Measurements from ENCODE around the gene ITPRIP.

DNA sequence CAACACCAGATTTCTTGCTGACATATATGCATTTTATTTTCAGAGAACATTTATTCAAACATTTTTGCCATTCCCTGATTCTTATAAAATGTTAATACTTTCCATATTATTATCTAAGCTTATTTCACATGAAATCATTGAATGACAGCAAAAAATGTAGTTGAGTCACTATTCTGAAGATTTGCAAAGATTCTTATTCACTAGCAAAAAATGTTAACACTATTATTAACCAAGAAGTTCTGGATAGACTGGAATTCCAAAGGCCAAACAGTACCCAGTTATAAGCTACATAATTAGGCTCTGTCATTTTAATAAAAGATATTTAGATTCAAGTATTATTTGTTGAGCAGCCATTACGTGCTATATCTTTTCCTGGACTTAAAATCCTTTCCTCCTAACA, 65.0 kb downstream of the ITPRIP start:
- no peak for TF ChIP-seq RARB (CRISPR knock-in tag; IDR thresholded peaks at IDR 0.05)
- TF ChIP-seq, protein P1, sequence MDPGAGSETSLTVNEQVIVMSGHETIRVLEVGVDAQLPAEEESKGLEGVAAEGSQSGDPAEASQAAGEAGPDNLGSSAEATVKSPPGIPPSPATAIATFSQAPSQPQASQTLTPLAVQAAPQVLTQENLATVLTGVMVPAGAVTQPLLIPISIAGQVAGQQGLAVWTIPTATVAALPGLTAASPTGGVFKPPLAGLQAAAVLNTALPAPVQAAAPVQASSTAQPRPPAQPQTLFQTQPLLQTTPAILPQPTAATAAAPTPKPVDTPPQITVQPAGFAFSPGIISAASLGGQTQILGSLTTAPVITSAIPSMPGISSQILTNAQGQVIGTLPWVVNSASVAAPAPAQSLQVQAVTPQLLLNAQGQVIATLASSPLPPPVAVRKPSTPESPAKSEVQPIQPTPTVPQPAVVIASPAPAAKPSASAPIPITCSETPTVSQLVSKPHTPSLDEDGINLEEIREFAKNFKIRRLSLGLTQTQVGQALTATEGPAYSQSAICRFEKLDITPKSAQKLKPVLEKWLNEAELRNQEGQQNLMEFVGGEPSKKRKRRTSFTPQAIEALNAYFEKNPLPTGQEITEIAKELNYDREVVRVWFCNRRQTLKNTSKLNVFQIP (CRISPR knock-in tag; IDR thresholded peaks at IDR 0.05; ENCODE audit: borderline replicate concordance, low read depth) = no peak
- TF ChIP-seq ZFP3 (CRISPR knock-in tag; IDR thresholded peaks at IDR 0.05) = no peak
- TF ChIP-seq, protein P2, sequence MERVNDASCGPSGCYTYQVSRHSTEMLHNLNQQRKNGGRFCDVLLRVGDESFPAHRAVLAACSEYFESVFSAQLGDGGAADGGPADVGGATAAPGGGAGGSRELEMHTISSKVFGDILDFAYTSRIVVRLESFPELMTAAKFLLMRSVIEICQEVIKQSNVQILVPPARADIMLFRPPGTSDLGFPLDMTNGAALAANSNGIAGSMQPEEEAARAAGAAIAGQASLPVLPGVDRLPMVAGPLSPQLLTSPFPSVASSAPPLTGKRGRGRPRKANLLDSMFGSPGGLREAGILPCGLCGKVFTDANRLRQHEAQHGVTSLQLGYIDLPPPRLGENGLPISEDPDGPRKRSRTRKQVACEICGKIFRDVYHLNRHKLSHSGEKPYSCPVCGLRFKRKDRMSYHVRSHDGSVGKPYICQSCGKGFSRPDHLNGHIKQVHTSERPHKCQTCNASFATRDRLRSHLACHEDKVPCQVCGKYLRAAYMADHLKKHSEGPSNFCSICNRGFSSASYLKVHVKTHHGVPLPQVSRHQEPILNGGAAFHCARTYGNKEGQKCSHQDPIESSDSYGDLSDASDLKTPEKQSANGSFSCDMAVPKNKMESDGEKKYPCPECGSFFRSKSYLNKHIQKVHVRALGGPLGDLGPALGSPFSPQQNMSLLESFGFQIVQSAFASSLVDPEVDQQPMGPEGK (CRISPR knock-in tag; IDR thresholded peaks at IDR 0.05; ENCODE audit: borderline replicate concordance) = no peak
- no peak for TF ChIP-seq ZNF8 (CRISPR knock-in tag; IDR thresholded peaks at IDR 0.05)
- TF ChIP-seq BACH2 (CRISPR knock-in tag; IDR thresholded peaks at IDR 0.05; ENCODE audit: borderline replicate concordance) = no peak
- no peak for TF ChIP-seq GLIS3 (CRISPR knock-in tag; IDR thresholded peaks at IDR 0.05)
- no peak for TF ChIP-seq ZFP30 (CRISPR knock-in tag; IDR thresholded peaks at IDR 0.05)
- no peak for TF ChIP-seq ARNTL (CRISPR knock-in tag; IDR thresholded peaks at IDR 0.05; ENCODE audit: borderline replicate concordance, low read depth)
- TF ChIP-seq PPARA (CRISPR knock-in tag; IDR thresholded peaks at IDR 0.05; ENCODE audit: borderline replicate concordance) = no peak
- TF ChIP-seq, protein P3, sequence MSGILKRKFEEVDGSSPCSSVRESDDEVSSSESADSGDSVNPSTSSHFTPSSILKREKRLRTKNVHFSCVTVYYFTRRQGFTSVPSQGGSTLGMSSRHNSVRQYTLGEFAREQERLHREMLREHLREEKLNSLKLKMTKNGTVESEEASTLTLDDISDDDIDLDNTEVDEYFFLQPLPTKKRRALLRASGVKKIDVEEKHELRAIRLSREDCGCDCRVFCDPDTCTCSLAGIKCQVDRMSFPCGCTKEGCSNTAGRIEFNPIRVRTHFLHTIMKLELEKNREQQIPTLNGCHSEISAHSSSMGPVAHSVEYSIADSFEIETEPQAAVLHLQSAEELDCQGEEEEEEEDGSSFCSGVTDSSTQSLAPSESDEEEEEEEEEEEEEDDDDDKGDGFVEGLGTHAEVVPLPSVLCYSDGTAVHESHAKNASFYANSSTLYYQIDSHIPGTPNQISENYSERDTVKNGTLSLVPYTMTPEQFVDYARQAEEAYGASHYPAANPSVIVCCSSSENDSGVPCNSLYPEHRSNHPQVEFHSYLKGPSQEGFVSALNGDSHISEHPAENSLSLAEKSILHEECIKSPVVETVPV (CRISPR knock-in tag; IDR thresholded peaks at IDR 0.05) = no peak
- no peak for TF ChIP-seq TOX (CRISPR knock-in tag; IDR thresholded peaks at IDR 0.05; ENCODE audit: borderline replicate concordance)
- TF ChIP-seq, protein P4, sequence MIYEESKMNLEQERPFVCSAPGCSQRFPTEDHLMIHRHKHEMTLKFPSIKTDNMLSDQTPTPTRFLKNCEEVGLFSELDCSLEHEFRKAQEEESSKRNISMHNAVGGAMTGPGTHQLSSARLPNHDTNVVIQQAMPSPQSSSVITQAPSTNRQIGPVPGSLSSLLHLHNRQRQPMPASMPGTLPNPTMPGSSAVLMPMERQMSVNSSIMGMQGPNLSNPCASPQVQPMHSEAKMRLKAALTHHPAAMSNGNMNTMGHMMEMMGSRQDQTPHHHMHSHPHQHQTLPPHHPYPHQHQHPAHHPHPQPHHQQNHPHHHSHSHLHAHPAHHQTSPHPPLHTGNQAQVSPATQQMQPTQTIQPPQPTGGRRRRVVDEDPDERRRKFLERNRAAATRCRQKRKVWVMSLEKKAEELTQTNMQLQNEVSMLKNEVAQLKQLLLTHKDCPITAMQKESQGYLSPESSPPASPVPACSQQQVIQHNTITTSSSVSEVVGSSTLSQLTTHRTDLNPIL (CRISPR knock-in tag; IDR thresholded peaks at IDR 0.05; ENCODE audit: low read depth) = no peak
- no peak for TF ChIP-seq OSR1 (CRISPR knock-in tag; IDR thresholded peaks at IDR 0.05)
